NCI-H345 treated with DMSO at 0.1 percent for 48 hours (cell line): ENCODE results near the gene GLIS1.
"Not testable (repeated sequence)": the region's sequence is repeated elsewhere in the genome, so short reads cannot be mapped to it uniquely, and the experiment has no call there.

Experiments used
- DNase-seq: peaks from one replicate; lab custom pipeline; 2025; ENCODE audit not compliant: unreplicated experiment; lab: John Stamatoyannopoulos, UW

Gene GLIS1

GRCh38 chr1:53739109-53739681, at the start of gene GLIS1:
GLIS1 (minus strand) TSS chr1:53739164; CDS start chr1:53738064, 1,100 bp downstream.
- peak; percentile 44 for DNase-seq

DNA sequence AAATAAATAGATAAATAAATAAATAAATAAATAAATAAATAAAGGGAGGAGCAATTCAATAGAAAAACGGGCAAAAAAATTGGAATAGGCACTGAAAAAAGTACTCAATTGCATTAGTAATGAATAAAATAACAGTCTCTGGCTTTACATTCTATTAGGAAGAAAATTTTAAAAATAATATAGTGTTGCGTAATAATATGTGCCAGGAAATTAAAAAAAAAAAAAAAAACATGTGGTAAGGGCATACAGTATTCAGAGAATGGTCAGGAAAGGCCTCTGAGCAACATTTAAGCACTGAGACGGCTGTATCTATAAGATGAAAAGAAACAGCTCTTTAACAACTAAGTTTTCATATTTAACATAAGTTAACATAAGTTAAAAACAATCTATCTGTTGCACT, 48.7 kb upstream of the GLIS1 start:
- DNase-seq, result no peak

DNA sequence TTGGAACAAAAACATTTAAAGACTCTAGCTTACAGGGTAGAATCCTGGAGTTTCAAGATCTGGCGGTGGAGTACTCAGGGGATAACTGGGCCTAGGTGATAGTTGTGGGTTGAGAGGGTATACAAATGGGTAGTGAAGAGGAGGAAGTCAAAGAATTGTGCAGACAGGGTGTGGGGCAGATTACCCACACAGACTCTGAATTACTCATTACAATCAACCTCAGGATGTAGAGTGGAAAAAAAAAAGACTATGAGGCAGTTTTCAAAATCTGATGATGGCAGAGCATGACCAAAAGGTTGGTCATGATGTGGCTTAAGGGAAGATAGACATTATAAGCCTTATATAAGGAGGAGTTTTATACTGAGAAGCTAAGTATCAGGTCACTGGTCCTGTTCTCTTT, 44.1 kb upstream of the GLIS1 start:
- DNase-seq, result no peak

GRCh38 chr1:53781654-53782053, 42.7 kb upstream of the GLIS1 start:
- no peak for DNase-seq

GRCh38 chr1:53777272-53777671, 38.3 kb upstream of the GLIS1 start:
- no peak for DNase-seq

- DNase-seq, result no peak
Measured at GRCh38 chr1:53771648-53772047, 32.7 kb upstream of the GLIS1 start.

DNA sequence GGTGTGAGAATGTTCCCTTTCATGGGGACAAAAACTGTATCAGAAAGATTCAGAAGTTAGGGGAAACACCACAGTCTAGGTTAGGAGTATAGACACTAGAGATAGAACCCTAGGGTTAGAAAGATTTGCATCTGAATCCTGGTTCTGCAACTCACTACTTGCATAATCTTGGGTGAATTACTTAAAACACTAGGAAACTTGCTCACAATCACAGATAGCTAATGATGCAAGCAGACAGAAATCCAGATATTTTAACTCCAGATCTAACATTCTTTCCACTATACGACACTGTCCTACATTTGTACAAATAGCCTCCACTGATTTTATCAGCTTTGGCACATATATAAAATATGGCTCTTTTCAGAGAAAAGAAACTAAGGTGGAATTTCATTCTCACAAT, 30.8 kb upstream of the GLIS1 start:
- no peak for DNase-seq

DNA sequence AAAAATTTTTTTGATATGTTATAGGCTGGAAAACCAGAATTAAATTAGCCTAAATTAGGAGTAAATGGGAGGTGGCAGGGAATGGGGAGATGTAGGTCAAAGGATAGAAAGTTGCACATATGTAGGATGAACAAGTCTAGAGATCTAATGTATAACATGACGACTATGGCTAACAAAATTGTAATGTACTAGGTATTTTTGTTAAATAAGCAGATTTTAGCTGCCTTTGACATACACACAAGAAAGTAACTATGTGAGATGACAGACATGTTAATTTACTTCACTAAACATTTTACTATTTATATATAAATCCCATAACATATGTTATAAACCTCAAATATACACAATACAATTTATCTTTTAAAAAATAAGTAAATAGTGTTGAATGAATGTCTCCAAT, 30.2 kb upstream of the GLIS1 start:
- DNase-seq, result no peak

DNA sequence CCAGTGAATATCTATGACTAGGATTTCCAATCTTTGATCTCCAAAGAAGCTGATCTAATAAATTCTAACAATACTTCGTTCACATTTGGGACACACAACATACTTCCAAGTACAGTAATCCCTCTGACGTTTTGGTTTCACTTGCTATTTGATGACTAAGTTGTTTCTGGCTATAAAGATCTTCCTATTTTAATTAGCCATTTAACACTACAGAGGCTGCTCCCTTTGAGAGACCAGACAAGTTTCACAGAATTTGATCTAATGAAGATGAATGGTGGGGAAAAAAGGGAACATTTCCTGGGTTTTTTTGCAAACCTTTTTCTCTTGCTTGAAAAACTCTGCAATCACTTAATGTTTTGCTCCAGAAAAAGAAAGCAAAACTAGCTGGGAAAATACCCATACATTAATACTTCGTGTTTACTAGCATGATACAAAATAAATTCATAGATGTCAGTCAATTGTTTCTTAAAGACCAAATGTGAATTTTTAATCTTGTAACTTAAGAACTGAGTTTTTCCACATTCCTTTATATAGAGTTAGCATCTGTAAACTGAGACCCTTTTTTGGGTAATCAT, 28.0 kb upstream of the GLIS1 start:
- DNase-seq, result no peak

DNA sequence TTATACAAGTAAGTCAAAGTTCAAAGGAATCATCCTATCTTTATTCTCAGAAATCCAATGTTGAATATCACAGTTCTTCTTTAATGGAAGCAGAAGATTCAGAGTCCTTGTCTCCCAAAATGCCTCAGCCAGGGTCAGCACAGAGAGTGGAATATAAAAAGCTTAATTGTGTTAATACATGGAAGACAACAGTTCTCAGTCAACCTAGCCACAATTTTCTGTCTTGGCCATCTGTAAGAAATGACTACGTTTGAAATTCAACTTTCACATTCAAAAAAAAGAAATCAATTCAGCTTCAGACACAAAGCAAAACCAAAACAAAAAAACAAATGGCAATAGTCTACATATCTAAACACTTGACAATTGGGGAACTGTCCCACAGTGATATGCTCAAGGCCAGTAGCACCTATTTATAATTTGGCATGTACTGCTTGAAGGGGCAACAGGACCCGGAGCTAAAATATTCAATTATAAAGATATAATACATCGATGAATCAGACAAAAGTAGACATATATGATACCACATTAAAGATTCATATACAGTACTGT, 27.3 kb upstream of the GLIS1 start:
- no peak for DNase-seq

DNA sequence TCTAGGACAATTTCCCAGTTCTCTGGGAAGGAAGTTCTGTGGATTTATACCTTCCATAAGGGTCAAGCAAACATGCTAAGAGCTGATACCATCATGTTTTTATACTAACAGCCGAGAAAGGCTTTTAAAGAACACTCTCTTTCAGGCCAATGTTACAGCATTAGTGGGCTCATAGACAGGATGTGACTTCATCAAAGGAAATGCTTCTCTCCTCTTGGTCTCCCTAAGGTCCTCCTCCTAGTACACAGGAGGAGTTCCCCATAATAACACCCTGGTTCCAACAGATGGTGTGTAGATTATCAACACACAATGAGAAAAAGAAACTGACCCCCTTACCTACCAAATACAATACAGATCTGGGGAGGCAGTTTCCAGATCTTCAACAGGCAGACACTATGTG, 26.7 kb upstream of the GLIS1 start:
- DNase-seq, result no peak

- DNase-seq, result no peak
Measured at GRCh38 chr1:53763911-53764310, 24.9 kb upstream of the GLIS1 start.

DNA sequence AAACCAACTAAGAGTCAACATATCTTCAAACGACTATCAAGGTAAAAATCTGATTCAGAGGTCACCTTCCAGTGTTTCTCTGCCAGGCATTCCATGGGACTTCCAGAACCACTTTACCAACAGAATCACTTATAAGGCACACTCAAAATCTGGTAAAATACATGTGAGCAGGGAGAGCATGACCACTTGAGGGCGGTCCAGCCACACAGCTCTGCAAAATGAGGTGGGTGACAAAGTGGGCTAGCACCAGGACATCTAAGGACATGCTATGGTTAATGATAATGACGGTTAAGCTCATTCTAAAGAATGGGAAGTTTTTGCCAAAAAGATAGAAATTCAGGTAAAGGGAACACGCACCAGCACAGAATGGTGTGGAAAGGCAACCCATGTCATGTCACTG, 24.5 kb upstream of the GLIS1 start:
- DNase-seq, result no peak

- not testable (repeated sequence) for DNase-seq
Measured at GRCh38 chr1:53760497-53760896, 21.5 kb upstream of the GLIS1 start.

GRCh38 chr1:53755874-53756273, 16.9 kb upstream of the GLIS1 start:
- no peak for DNase-seq

GRCh38 chr1:53754484-53755312, 15.7 kb upstream of the GLIS1 start:
- DNase-seq, result no peak

DNA sequence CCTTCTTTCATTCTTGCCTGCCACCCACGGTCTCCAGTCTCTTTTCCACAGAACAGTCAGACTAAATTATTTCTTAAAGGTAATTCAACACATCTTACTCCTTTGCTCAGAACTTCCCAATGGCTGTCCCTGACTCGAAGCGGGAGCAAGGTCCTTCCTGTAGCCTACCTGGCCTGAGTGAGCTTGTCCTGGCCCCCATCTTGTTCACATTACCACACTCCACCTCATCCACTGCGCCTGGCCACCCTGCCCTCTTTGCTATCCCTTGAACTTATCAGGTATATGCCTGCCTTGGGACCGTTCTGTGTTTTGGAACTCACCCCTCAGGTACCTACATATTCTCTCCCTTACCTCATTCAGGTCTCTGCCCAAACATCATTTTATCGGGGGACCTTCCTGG, 13.3 kb upstream of the GLIS1 start:
- DNase-seq, result no peak

GRCh38 chr1:53747841-53748240, 8.9 kb upstream of the GLIS1 start:
- DNase-seq, result no peak

GRCh38 chr1:53740621-53741105, 1.7 kb upstream of the GLIS1 start:
- no peak for DNase-seq

DNA sequence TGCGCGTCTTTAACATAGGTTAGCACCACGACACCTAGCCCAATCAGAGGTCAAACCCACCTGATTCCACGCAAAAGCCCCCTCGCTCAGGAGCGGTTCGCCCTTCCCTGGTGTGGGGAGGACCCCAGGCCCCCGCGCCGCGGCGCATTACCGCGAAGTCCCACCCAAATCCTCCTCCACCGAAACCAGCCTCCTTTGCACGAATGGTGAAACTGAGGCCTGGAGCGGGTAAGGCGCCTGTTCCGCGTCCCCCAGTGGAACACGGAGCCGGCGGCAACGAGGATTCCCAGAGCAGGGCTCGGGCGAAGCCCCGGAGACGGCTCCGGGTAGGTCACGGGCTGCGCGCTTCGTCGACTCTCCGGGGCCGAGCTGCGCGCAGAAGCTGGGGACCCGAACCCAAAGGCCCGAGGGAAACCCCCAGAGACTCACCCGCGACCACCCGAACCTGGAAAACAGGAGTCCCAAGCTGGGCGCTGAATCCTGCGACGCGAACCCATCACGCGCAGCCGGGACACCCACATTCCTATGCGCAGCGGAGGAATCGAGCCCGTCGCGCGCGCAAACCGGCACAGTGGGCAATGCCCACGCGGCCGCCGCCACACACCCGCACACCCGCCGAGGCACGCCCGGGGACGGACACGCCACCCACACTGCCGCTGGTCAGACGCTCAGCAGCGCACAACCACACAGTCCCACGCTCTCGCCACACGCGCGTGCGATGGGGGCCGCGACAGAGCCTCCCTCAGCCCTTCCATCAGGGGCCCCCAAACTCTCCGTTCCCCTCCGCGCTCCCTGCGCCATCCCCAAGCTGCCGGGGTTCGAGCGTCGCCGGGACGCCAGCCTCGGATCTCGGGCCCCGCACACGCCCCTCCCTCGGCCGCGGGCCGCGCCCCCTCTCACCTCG, 507 bp downstream of the GLIS1 start:
- DNase-seq, result no peak

DNA sequence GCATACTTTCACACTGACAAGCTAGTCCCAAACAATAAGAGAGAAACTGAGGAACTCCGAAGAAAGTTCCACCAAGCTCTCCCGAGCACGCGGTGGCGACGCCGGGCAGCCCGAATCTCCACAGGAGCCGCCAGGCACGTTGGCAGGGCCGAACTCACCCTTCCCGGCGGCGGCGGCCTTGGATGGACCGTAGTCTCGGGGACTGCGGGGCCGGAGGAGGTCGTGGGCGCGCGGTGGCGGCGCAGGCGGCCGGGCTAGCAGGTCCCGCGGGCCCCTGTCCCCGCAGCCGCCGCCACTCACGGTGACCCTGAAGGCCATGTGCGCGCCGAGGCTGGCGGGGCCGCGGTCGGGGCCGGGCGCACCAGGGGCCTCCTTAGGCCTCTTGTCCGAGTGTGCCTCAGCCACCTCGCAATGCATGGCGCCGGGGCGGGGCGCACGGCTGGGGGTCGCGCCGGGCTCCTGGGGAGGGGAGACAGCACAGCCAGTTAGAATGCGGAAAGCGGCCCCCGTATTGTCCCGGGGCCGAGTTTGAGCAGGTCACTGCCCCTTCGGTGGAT, 1.2 kb downstream of the GLIS1 start:
- no peak for DNase-seq
